GM19372 (cell line): Measurements from ENCODE around the gene SPIC.

Experiments used
- ATAC-seq: cut with Tn5 transposase; IDR thresholded peaks from one replicate; pipeline ENCODE4 v1.9.1; 2021; ENCODE audit warnings: mild to moderate bottlenecking, low read depth, moderate library complexity; ENCODE audit not compliant: unreplicated experiment

The SPIC gene

DNA sequence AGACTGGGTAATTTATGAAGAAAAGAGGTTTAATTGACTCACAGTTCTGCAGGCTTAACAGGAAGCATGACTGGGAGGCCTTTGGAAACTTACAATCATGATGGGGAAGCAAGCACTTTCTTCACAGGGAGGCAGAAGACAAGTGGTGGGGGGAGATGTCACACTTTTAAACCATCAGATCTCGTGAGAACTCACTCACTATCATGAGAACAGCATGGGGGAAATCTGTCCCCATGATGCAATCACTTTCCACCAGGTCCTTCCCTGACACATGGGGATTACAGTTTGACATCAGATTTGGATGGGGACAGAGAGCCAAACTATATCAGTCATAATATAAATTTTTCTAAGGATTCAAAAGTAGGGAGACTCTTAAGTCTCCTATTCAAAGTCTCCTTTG, 46.0 kb downstream of the SPIC start:
- ATAC-seq, result no peak

GRCh38 chr12:101527682-101528081, 52.5 kb downstream of the SPIC start:
- ATAC-seq, result no peak

DNA sequence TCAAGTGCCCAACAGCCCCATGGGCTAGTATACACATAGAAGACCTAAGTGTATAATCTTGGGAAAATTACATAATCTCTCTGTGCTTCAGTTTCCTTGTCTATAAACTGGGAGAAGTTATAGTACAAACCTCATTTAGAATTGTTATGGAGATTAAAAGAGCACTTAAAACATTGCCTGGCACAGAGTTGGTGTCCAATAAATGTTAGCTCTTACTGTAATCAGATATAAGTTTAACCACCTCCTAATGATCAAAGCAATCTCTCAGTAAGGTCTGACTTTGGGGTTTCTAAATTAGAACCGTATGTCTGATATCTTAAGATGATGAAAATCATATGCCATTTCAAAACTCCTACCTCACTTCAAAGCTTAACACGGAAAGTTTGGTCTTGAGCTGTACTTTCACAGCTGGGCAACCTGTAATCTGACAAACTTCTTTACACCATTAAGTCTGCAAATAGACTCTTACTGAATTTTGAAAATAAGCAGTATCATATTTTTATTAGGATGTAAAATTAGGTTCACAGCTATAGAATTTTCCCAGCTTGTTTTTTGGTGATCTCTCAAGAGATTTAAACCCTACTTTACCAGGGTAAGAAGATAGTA, 61.0 kb downstream of the SPIC start:
- no peak for ATAC-seq
